Measurements from ENCODE around the gene CDK10.

GRCh38 chr16:89709716-89710432 lies 23.4 kb downstream of the CDK10 start:
- no peak for TF ChIP-seq PKNOX1 (IDR thresholded peaks at IDR 0.05)
- TF ChIP-seq BHLHE40 (IDR thresholded peaks at IDR 0.05; ENCODE audit: borderline replicate concordance), result no peak
- no peak for TF ChIP-seq FOXA1 (IDR thresholded peaks at IDR 0.05)
- no peak for TF ChIP-seq SP1 (IDR thresholded peaks at IDR 0.05)
- TF ChIP-seq NFRKB (IDR thresholded peaks at IDR 0.05), result no peak
- TF ChIP-seq HDGF (IDR thresholded peaks at IDR 0.05; ENCODE audit: borderline replicate concordance), result no peak
- TF ChIP-seq FOXK2 (IDR thresholded peaks at IDR 0.05), result no peak
- TF ChIP-seq TARDBP (IDR thresholded peaks at IDR 0.05), result no peak
- TF ChIP-seq FOXM1 (IDR thresholded peaks at IDR 0.05; ENCODE audit: borderline replicate concordance), result no peak
- TF ChIP-seq SUZ12 (IDR thresholded peaks at IDR 0.05), result no peak
- no peak for TF ChIP-seq ELF4 (IDR thresholded peaks at IDR 0.05)
- TF ChIP-seq LEF1 (IDR thresholded peaks at IDR 0.05; ENCODE audit: borderline replicate concordance), result no peak
- no peak for TF ChIP-seq ZNF384 (IDR thresholded peaks at IDR 0.05)

All from HEK293T (cell line).